Left lung (tissue), 10 donors: ENCODE data around the gene STARD7. TPM values are rescaled to one million over a fixed set of nuclear protein-coding genes. Genes with fewer than 3 reads are reported as not detected.

Experiments
- ATAC-seq: fragments of 200-7000 bp; cut with Tn5 transposase; one replicate; pipeline ENCODE4 v1.9.1; 2020; ENCODE audit warnings: moderate library complexity
- DNase-seq, 4 donors: peaks; one replicate each; pipeline ENCODE4 v3.0.0-alpha.2; 2013 to 2020
- H3K27ac ChIP-seq, 2 donors: fragments of 200-600 bp; sonication (generic) in 1 of 2; one replicate each; pipeline versions ENCODE4 v1.5.0 to v1.8.0; 2020 to 2021
- H3K27me3 ChIP-seq, 2 donors: fragments of 200-600 bp; sonication (generic) in 1 of 2; one replicate each; pipeline versions ENCODE4 v1.5.0 to v1.8.0; 2020 to 2021
- H3K36me3 ChIP-seq, 2 donors: fragments of 200-600 bp; sonication (generic) in 1 of 2; one replicate each; pipeline versions ENCODE4 v1.5.0 to v1.8.0; 2020 to 2021
- H3K4me1 ChIP-seq, 2 donors: fragments of 200-600 bp; one replicate each; pipeline ENCODE4 v1.8.0; 2021
- H3K4me3 ChIP-seq, 2 donors: fragments of 200-600 bp; sonication (generic) in 1 of 2; one replicate each; pipeline versions ENCODE4 v1.5.0 to v1.8.0; 2020 to 2021; ENCODE audit warnings: mild to moderate bottlenecking in 1 of 2
- H3K9me3 ChIP-seq, 2 donors: fragments of 200-600 bp; sonication (generic) in 1 of 2; one replicate each; pipeline versions ENCODE4 v1.5.0 to v1.8.0; 2020 to 2021
- CTCF ChIP-seq, 2 donors: fragments of 200-600 bp; sonication (generic) in 1 of 2; IDR thresholded peaks; one replicate each; pipeline versions ENCODE4 v1.5.0 to v1.8.0; 2021; ENCODE audit warnings: antibody characterized with exemption in 2 of 2
- intact Hi-C, 2 donors: fragments of 100-400 bp; cut with DNase I; formaldehyde crosslinking; loops; one replicate each; pipeline versions ENCODE4 v1.11.2 to v1.14.2; 2022
- polyA plus RNA-seq, 6 donors: library from polyadenylated mRNA; unstranded; fragments of 120-200 nt; gene quantifications; one replicate each; pipeline ENCODE4 v1.2.1, GENCODE V29; 2013; ENCODE audit not compliant: insufficient read length in 6 of 6
- total RNA-seq, 2 donors: library from RNA; stranded (reverse); fragmentation: NEBNext Ultra II Directional; extraction: Animal tissue kit (Norgen Biotek cat#: 25700); gene quantifications; one replicate each; pipeline ENCODE4 v1.2.1, GENCODE V29; 2021
- donor health status: DM: no; HTN: yes; CAD: no.
- donor health status: DM: no; HTN: no; CAD: no.

The STARD7 gene
- total and polyA plus RNA-seq, 8 donors: 99.2 to 142 (median 112) TPM

- intact Hi-C loops: no loop called here
- ATAC-seq: no peak
- no peak overlapping the region for H3K4me3 ChIP-seq
- no peak overlapping the region for H3K27ac ChIP-seq
- H3K27me3 ChIP-seq: peaks cover 0 to 13% of the 10 kb centered on the region in 2 donors
- DNase-seq: no peak
- peaks cover 0 to 8% of the 10 kb centered on the region in 2 donors for H3K4me1 ChIP-seq
- no peaks in the 10 kb centered on the region for H3K36me3 ChIP-seq
- no peaks in the 10 kb centered on the region for H3K9me3 ChIP-seq
- no peak for TF ChIP-seq CTCF (IDR thresholded peaks at IDR 0.05)
Measured at GRCh38 chr2:96159084-96159830, 49.4 kb downstream of the STARD7 start.

DNA sequence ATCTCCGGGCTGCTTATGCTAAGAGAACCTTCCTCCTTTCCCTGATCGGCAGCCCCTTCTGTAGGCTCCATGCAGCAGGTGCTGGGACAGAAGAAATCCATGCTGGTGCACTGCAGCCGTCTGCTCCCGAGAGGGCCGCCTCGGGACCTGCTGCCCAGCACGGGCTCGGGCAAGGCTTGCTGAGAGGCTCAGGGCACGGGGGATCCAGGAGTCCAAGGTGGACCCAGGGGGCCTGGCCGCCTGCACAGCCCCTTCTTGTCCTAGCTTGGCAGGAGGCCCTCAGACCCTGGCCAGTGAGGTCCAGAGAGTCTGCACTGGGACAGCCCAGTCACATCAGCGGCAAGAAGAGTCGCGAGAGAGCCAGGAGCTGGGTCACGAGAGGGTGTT is 50.1 kb downstream of the STARD7 start:
- H3K27me3 ChIP-seq: peaks cover 0 to 13% of the 10 kb centered on the region in 2 donors
- DNase-seq: no peak
- no peak overlapping the region for H3K4me3 ChIP-seq
- H3K27ac ChIP-seq: no peak overlapping the region
- H3K36me3 ChIP-seq: no peaks in the 10 kb centered on the region
- no peak for ATAC-seq
- intact Hi-C loops: no loop called here
- H3K4me1 ChIP-seq: peaks cover 0 to 8% of the 10 kb centered on the region in 2 donors
- no peaks in the 10 kb centered on the region for H3K9me3 ChIP-seq
- TF ChIP-seq CTCF (IDR thresholded peaks at IDR 0.05): no peak

DNA sequence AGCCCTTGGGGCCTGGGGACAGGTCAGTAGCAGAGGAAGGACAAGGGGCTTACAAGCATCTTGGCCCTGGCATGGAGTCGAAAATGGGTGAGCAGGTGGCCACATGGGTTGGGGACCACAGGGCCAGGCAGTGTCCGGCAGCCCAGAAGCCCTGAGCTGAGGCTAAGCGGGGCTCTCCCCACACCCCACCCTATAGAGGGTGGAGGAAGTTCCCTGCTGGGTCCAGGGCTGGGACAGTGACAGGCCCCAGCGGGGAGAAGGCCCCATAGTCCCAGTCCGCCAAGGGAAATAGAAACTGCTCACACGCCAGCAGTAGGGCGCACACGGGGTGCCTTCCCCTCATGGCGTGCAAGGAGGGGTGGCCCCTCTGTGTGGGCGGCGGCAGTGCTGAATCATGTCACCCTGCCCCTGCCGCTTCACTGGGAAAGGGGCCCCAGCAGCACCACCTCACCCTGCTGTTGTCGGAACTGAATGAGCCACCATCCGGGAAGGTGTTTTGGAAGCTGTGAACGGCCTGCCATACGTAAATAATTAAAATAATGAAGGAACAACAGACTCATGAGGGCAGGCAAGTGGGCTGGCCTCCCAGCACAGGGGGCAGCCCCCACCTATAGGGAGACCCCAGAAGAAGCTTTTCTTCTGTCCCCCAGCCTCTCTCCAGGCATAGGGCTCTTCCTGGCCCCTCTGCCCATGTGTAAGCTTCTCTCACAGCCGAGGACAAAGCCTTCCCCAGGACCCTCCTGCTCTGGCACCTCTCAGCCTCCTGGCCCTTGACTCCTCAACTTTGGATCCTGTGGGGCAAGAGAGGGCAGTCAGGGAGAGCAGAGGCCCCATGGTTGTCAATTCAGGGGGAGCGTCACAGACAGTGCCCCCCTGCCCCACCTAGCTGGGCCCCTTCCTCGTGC is 50.7 kb downstream of the STARD7 start:
- peak in 1 of 4 donors; percentile 78 for DNase-seq
- no peak overlapping the region for H3K27ac ChIP-seq
- no peaks in the 10 kb centered on the region for H3K9me3 ChIP-seq
- H3K27me3 ChIP-seq: peaks cover 0 to 13% of the 10 kb centered on the region in 2 donors
- H3K4me3 ChIP-seq: no peak overlapping the region
- no peak for TF ChIP-seq CTCF (IDR thresholded peaks at IDR 0.05)
- intact Hi-C loops: no loop called here
- ATAC-seq: peak; percentile 35
- no peaks in the 10 kb centered on the region for H3K36me3 ChIP-seq
- H3K4me1 ChIP-seq: peaks cover 0 to 8% of the 10 kb centered on the region in 2 donors

- Histone ChIP-seq H3K27me3 (peaks cover 0 to 13% of the 10 kb centered on the region in 2 donors), H3K4me3 (no peak overlapping the region), H3K36me3 (no peaks in the 10 kb centered on the region), H3K9me3 (no peaks in the 10 kb centered on the region), H3K4me1 (peaks cover 0 to 8% of the 10 kb centered on the region in 2 donors), H3K27ac (no peak overlapping the region)
- intact Hi-C loops: no loop called here
- no peak for ATAC-seq
- no peak for TF ChIP-seq CTCF (IDR thresholded peaks at IDR 0.05)
- DNase-seq: no peak
Measured at GRCh38 chr2:96156926-96157648, 51.5 kb downstream of the STARD7 start.
